Panc1 (cell line): ENCODE measurements around the gene PDZD2. TPM values are rescaled to one million over a fixed set of nuclear protein-coding genes. Genes with fewer than 3 reads are reported as not detected.

ENCODE experiments used
- ATAC-seq: fragments of 200-7000 bp; cut with Tn5 transposase; 2 replicates; pipeline ENCODE4 v1.9.1; 2020; ENCODE audit warnings: mild to moderate bottlenecking, moderate library complexity
- BruUV-seq: library from RNA; stranded (reverse); fragments of 400-500 nt; replicated peaks from 2 replicates; lab custom pipeline; 2021; lab: Mats Ljungman, UMichigan
- CTCF ChIA-PET: fragments of 300-600 bp; sonication (Branson Sonifier 250); formaldehyde crosslinking; loops from one replicate; lab custom pipeline; 2022; ENCODE audit warnings: antibody characterized with exemption; lab: Charles Lee
- POLR2A ChIA-PET: fragments of 300-600 bp; sonication (Branson Sonifier 250); formaldehyde crosslinking; loops from one replicate; lab custom pipeline; 2022; ENCODE audit warnings: antibody characterized with exemption; lab: Charles Lee
- DNase-seq: peaks from one replicate; pipeline ENCODE4 v3.0.0-alpha.2; 2010; ENCODE audit warnings: low read depth, low spot score
- H3K27ac ChIP-seq: 2 replicates; pipeline ENCODE4 v1.5.1; 2011; ENCODE audit warnings: mild to moderate bottlenecking, low read length, inconsistent platforms
- H3K27me3 ChIP-seq: fragments of 200-500 bp; sonication (Bioruptor generic); 2 replicates; pipeline ENCODE4 v1.6.0; 2014; ENCODE audit warnings: low read length, inconsistent platforms; ENCODE audit not compliant: control insufficient read depth, insufficient read depth
- H3K36me3 ChIP-seq: fragments of 200-500 bp; sonication (Bioruptor generic); 2 replicates; pipeline ENCODE4 v1.5.1; 2014; ENCODE audit warnings: inconsistent platforms, mild to moderate bottlenecking, low read length, moderate library complexity; ENCODE audit not compliant: control insufficient read depth, insufficient read depth
- H3K4me1 ChIP-seq: 2 replicates; pipeline ENCODE4 v1.5.1; 2011; ENCODE audit warnings: inconsistent platforms, mild to moderate bottlenecking, low read length, moderate library complexity; ENCODE audit not compliant: control insufficient read depth, insufficient read depth
- H3K4me3 ChIP-seq, 2 experiments: 2 replicates each; pipeline ENCODE4 v1.5.1; 2011 to 2012; ENCODE audit warnings: low read depth in 2 of 2, low read length in 2 of 2, mild to moderate bottlenecking in 2 of 2, inconsistent platforms in 1 of 2, moderate library complexity in 1 of 2
- H3K9me3 ChIP-seq: fragments of 200-500 bp; sonication (Bioruptor generic); 2 replicates; pipeline ENCODE4 v1.5.1; 2014; ENCODE audit warnings: low read depth, mild to moderate bottlenecking, inconsistent platforms, low read length, moderate library complexity; ENCODE audit not compliant: control insufficient read depth, insufficient read depth
- POLR2AphosphoS5 ChIP-seq: IDR thresholded peaks from 2 replicates; pipeline ENCODE4 v1.6.1; 2012; ENCODE audit warnings: mild to moderate bottlenecking, low read depth, low read length, moderate library complexity
- SIN3A ChIP-seq: IDR thresholded peaks from 2 replicates; pipeline ENCODE4 v1.6.1; 2012; ENCODE audit warnings: low read depth, mild to moderate bottlenecking, low read length, moderate library complexity, borderline replicate concordance; ENCODE audit not compliant: insufficient read depth
- TCF7L2 ChIP-seq: IDR thresholded peaks from 2 replicates; pipeline ENCODE4 v1.6.1; 2011; ENCODE audit warnings: mild to moderate bottlenecking, low read depth, low read length, inconsistent platforms
- in situ Hi-C: cut with HindIII; loops from 2 replicates; pipeline ENCODE4 v1.10.0; 2016; ENCODE audit warnings: low sequenced_read_pairs, low pct_unique_long_range_greater_than_20kb
- intact Hi-C: fragments of 100-400 bp; cut with micrococcal nuclease; formaldehyde crosslinking; loops from one replicate; pipeline ENCODE4 v1.10.0; 2022; ENCODE audit not compliant: unreplicated experiment
- total RNA-seq: library from RNA; stranded (reverse); gene quantifications from one replicate; pipeline ENCODE4 v1.2.1, GENCODE V29; 2021; ENCODE audit not compliant: unreplicated experiment
- TF ChIP-seq, protein P1 (sequence below): fragments of 450-650 bp; IDR thresholded peaks from 2 replicates; pipeline ENCODE4 v1.5.1; 2017; ENCODE audit warnings: mild to moderate bottlenecking
- TF ChIP-seq, protein P2 (sequence below), 2 experiments: IDR thresholded peaks; 2 replicates each; pipeline ENCODE4 v1.6.1; 2011 to 2012; ENCODE audit warnings: low read depth in 2 of 2, control low read depth in 1 of 2, low read length in 1 of 2, mild to moderate bottlenecking in 1 of 2, moderate library complexity in 1 of 2; ENCODE audit not compliant: insufficient read depth in 1 of 2

Gene PDZD2
- total RNA-seq, 1 experiment from 2014 or later: 0.10 TPM

DNA sequence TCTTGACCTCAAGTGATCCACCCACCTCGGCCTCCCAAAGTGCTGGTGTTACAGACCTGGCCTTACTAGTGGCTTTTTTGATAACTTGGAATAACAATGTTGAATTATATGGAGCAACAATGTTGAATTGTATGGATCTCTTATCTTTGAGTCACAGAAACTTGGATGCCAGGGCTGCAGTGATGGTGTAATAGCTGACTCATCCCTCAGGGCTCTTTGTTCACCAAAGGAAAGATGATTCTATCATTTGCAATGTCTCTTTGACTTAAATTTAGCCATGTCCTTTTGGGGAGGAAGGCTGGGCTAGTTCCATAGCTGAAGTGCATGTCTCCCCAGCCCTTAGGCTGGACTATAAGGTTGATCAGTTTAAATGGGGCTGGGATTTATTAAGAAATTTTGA, 172.3 kb downstream of the PDZD2 start:
- intact Hi-C loops (no loop called here), in situ Hi-C loops (no loop called here)
- ATAC-seq (no peak), DNase-seq (peak; percentile 28)
- Histone ChIP-seq H3K4me3 (no peak overlapping the region), H3K36me3 (no peaks in the 10 kb centered on the region), H3K27ac (no peak overlapping the region), H3K4me1 (no peaks in the 10 kb centered on the region), H3K27me3 (peaks cover 15% of the 10 kb centered on the region), H3K9me3 (no peaks in the 10 kb centered on the region)
- ChIA-PET POLR2A (no interaction called here), CTCF (no interaction called here)
- no TSS peak for BruUV-seq
- TF ChIP-seq, protein P1, sequence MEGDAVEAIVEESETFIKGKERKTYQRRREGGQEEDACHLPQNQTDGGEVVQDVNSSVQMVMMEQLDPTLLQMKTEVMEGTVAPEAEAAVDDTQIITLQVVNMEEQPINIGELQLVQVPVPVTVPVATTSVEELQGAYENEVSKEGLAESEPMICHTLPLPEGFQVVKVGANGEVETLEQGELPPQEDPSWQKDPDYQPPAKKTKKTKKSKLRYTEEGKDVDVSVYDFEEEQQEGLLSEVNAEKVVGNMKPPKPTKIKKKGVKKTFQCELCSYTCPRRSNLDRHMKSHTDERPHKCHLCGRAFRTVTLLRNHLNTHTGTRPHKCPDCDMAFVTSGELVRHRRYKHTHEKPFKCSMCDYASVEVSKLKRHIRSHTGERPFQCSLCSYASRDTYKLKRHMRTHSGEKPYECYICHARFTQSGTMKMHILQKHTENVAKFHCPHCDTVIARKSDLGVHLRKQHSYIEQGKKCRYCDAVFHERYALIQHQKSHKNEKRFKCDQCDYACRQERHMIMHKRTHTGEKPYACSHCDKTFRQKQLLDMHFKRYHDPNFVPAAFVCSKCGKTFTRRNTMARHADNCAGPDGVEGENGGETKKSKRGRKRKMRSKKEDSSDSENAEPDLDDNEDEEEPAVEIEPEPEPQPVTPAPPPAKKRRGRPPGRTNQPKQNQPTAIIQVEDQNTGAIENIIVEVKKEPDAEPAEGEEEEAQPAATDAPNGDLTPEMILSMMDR: no peak

- Histone ChIP-seq H3K27me3 (peaks cover 2% of the 10 kb centered on the region; the same call in 1 of the 2 replicates), H3K9me3 (no peaks in the 10 kb centered on the region), H3K4me1 (no peaks in the 10 kb centered on the region), H3K4me3 (no peak overlapping the region), H3K36me3 (no peaks in the 10 kb centered on the region), H3K27ac (no peak overlapping the region)
- CTCF ChIA-PET: no interaction called here
- TF ChIP-seq, protein P2, sequence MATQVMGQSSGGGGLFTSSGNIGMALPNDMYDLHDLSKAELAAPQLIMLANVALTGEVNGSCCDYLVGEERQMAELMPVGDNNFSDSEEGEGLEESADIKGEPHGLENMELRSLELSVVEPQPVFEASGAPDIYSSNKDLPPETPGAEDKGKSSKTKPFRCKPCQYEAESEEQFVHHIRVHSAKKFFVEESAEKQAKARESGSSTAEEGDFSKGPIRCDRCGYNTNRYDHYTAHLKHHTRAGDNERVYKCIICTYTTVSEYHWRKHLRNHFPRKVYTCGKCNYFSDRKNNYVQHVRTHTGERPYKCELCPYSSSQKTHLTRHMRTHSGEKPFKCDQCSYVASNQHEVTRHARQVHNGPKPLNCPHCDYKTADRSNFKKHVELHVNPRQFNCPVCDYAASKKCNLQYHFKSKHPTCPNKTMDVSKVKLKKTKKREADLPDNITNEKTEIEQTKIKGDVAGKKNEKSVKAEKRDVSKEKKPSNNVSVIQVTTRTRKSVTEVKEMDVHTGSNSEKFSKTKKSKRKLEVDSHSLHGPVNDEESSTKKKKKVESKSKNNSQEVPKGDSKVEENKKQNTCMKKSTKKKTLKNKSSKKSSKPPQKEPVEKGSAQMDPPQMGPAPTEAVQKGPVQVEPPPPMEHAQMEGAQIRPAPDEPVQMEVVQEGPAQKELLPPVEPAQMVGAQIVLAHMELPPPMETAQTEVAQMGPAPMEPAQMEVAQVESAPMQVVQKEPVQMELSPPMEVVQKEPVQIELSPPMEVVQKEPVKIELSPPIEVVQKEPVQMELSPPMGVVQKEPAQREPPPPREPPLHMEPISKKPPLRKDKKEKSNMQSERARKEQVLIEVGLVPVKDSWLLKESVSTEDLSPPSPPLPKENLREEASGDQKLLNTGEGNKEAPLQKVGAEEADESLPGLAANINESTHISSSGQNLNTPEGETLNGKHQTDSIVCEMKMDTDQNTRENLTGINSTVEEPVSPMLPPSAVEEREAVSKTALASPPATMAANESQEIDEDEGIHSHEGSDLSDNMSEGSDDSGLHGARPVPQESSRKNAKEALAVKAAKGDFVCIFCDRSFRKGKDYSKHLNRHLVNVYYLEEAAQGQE (IDR thresholded peaks at IDR 0.05; ENCODE audit: insufficient read depth in 1 of 2, low read depth in 2 of 2, low read length in 1 of 2): no peak
- TF ChIP-seq TCF7L2 (no peak), POLR2AphosphoS5 (no peak), SIN3A (no peak)
- TF ChIP-seq, protein P1: no peak
- DNase-seq: no peak
- in situ Hi-C loops: no loop called here
- intact Hi-C loops: no loop called here
- POLR2A ChIA-PET: no interaction called here
- no peak for ATAC-seq
- no TSS peak for BruUV-seq
These were observed 176.4 kb downstream of the PDZD2 start for GRCh38 chr5:31815376-31815775.
